AG04450 (cell line): Measurements from ENCODE around the gene GNA14. TPM values are rescaled to one million over a fixed set of nuclear protein-coding genes. Genes with fewer than 3 reads are reported as not detected.

Source experiments
- CTCF ChIA-PET: fragments of 300-600, 350-600 bp; formaldehyde crosslinking; extraction: SDS; loops from one replicate; lab custom pipeline; 2022; ENCODE audit warnings: antibody characterized with exemption, inconsistent platforms; lab: Charles Lee
- POLR2A ChIA-PET: fragments of 350-600 bp; formaldehyde crosslinking; extraction: SDS; loops from one replicate; lab custom pipeline; 2021; ENCODE audit warnings: antibody characterized with exemption, inconsistent platforms; lab: Yijun Ruan, JAX
- DNase-seq: peaks from one replicate; pipeline ENCODE4 v3.0.0-alpha.2; 2011; ENCODE audit warnings: low read depth, low spot score
- H3K27ac ChIP-seq: one replicate; pipeline ENCODE4 v1.5.1; 2012; ENCODE audit warnings: low read depth, low read length, control low read depth
- H3K27me3 ChIP-seq: one replicate; pipeline ENCODE4 v1.6.0; 2012; ENCODE audit warnings: low read length; ENCODE audit not compliant: control insufficient read depth, insufficient read depth
- H3K4me3 ChIP-seq: 2 replicates; pipeline ENCODE4 v1.5.1; 2011; ENCODE audit warnings: mild to moderate bottlenecking, low read depth, low read length, control low read depth
- H3K9me3 ChIP-seq: 2 replicates; pipeline ENCODE4 v1.5.1; 2012; ENCODE audit warnings: low read length; ENCODE audit not compliant: control insufficient read depth, insufficient read depth
- CTCF ChIP-seq: IDR thresholded peaks from 2 replicates; pipeline ENCODE4 v1.5.1; 2011; ENCODE audit warnings: low read depth, low read length, control low read depth, inconsistent platforms
- polyA plus RNA-seq: library from polyadenylated mRNA; depleted of rRNA; stranded (reverse); fragments of >200 nt; gene quantifications from 2 replicates; pipeline ENCODE4 v1.2.3, GENCODE V29; 2011

The GNA14 gene
- polyA plus RNA-seq, 1 experiment, result 0.11 TPM

- H3K4me3 ChIP-seq, result no peak overlapping the region
- no peak overlapping the region for H3K27ac ChIP-seq
- TF ChIP-seq CTCF, result no peak
- no peak for DNase-seq
- no peaks in the 10 kb centered on the region for H3K27me3 ChIP-seq
- POLR2A ChIA-PET, result no interaction called here
- CTCF ChIA-PET, result interaction anchor here (1.2 kb wide), 1 partner anchor 17 kb away, joined by 4 read pairs; no protein-coding TSS in a partner anchor
- H3K9me3 ChIP-seq, result no peaks in the 10 kb centered on the region
Observed at GRCh38 chr9:77474936-77475335, 173.2 kb downstream of the GNA14 start.

GRCh38 chr9:77472646-77473045 lies 175.5 kb downstream of the GNA14 start:
- POLR2A ChIA-PET, result no interaction called here
- CTCF ChIA-PET, result interaction anchor here (1.1 to 1.8 kb wide), 2 partner anchors 11 to 15 kb away, joined by 3 to 20 read pairs; no protein-coding TSS in a partner anchor
- DNase-seq, result no peak
- Histone ChIP-seq H3K4me3 (no peak overlapping the region), H3K9me3 (no peaks in the 10 kb centered on the region), H3K27me3 (no peaks in the 10 kb centered on the region), H3K27ac (no peak overlapping the region)
- no peak for TF ChIP-seq CTCF

GRCh38 chr9:77471572-77471971 lies 176.6 kb downstream of the GNA14 start:
- Histone ChIP-seq H3K27ac (no peak overlapping the region), H3K27me3 (no peaks in the 10 kb centered on the region), H3K9me3 (no peaks in the 10 kb centered on the region), H3K4me3 (no peak overlapping the region)
- no peak for DNase-seq
- POLR2A ChIA-PET, result no interaction called here
- CTCF ChIA-PET, result interaction anchor here (1.5 kb wide), 1 partner anchor 15 kb away, joined by 9 read pairs; no protein-coding TSS in a partner anchor
- TF ChIP-seq CTCF, result no peak

GRCh38 chr9:77469515-77470231 lies 178.4 kb downstream of the GNA14 start:
- DNase-seq, result no peak
- CTCF ChIA-PET, result interaction anchor here (0.9 to 6.3 kb wide), 2 partner anchors 12 to 20 kb away, joined by 4 to 87 read pairs; no protein-coding TSS in a partner anchor
- no peak overlapping the region for H3K27ac ChIP-seq

More at GRCh38 chr9:77469515-77470231, 178.4 kb downstream of the GNA14 start:
- TF ChIP-seq CTCF, result no peak
- H3K9me3 ChIP-seq, result no peaks in the 10 kb centered on the region
- no peak overlapping the region for H3K4me3 ChIP-seq
- POLR2A ChIA-PET, result interaction anchor here (0.7 kb wide), 1 partner anchor 17 kb away, joined by 7 read pairs; no protein-coding TSS in a partner anchor
- no peaks in the 10 kb centered on the region for H3K27me3 ChIP-seq
